HepG2 (cell line): ENCODE measurements around the gene KLF11. TPM values are rescaled to one million over a fixed set of nuclear protein-coding genes. Genes with fewer than 3 reads are reported as not detected.

Source experiments
- AHR ChIP-seq: IDR thresholded peaks from 2 replicates; pipeline ENCODE4 v1.6.1; 2018; ENCODE audit warnings: missing genetic modification reagents, missing compliant biosample characterization
- ATRX ChIP-seq: sonication (generic); formaldehyde crosslinking; IDR thresholded peaks from 2 replicates; pipeline ENCODE4 v1.4.0; 2020; ENCODE audit warnings: missing genetic modification reagents, borderline replicate concordance
- DNMT3B ChIP-seq: conservative IDR thresholded peaks from 2 replicates; pipeline ENCODE4 v1.6.1; 2016; ENCODE audit warnings: missing biosample characterization, control low read depth
- FOSL1 ChIP-seq: sonication (generic); formaldehyde crosslinking; IDR thresholded peaks from 2 replicates; pipeline ENCODE4 v1.9.0; 2021; ENCODE audit warnings: missing genetic modification reagents, borderline replicate concordance
- FOXA1 ChIP-seq, 2 experiments: fragments of 450-650 bp in 1 of 2; sonication (generic) in 1 of 2; formaldehyde crosslinking in 1 of 2; IDR thresholded peaks; 2 replicates each; pipeline versions ENCODE4 v1.4.0 to v1.6.1; 2016 to 2020; ENCODE audit warnings: missing genetic modification reagents in 1 of 2
- MAZ ChIP-seq, 2 experiments: sonication (generic) in 1 of 2; formaldehyde crosslinking in 1 of 2; IDR thresholded peaks; 2 replicates each; pipeline versions ENCODE4 v1.5.0 to v1.6.1; 2012 to 2020; ENCODE audit warnings: low read depth in 2 of 2, mild to moderate bottlenecking in 2 of 2, borderline replicate concordance in 1 of 2, improper control_type of control experiment in 1 of 2, low read length in 1 of 2, missing genetic modification reagents in 1 of 2, moderate library complexity in 1 of 2
- MTF2 ChIP-seq: sonication (generic); formaldehyde crosslinking; IDR thresholded peaks from 2 replicates; pipeline ENCODE4 v1.5.0; 2020; ENCODE audit warnings: missing genetic modification reagents, borderline replicate concordance
- NBN ChIP-seq: fragments of 450-650 bp; conservative IDR thresholded peaks from 2 replicates; pipeline ENCODE4 v1.6.1; 2017
- NFE2L1 ChIP-seq: sonication (generic); formaldehyde crosslinking; IDR thresholded peaks from 2 replicates; pipeline ENCODE4 v1.4.0; 2020; ENCODE audit warnings: missing genetic modification reagents, mild to moderate bottlenecking, borderline replicate concordance
- NONO ChIP-seq, 2 experiments: fragments of 450-650 bp in 1 of 2; sonication (generic) in 1 of 2; formaldehyde crosslinking in 1 of 2; IDR thresholded peaks in 1 of 2; conservative IDR thresholded peaks in 1 of 2; 2 replicates each; pipeline versions ENCODE4 v1.6.1 to v1.8.0; 2017 to 2022; ENCODE audit warnings: mild to moderate bottlenecking in 1 of 2, missing genetic modification reagents in 1 of 2, moderate library complexity in 1 of 2
- NR2C2 ChIP-seq: sonication (generic); formaldehyde crosslinking; IDR thresholded peaks from 2 replicates; pipeline ENCODE4 v1.4.0; 2020; ENCODE audit warnings: missing genetic modification reagents, mild to moderate bottlenecking, moderate library complexity, borderline replicate concordance
- SCMH1 ChIP-seq: sonication (generic); formaldehyde crosslinking; IDR thresholded peaks from 2 replicates; pipeline ENCODE4 v1.9.0; 2021; ENCODE audit warnings: missing genetic modification reagents, mild to moderate bottlenecking, borderline replicate concordance
- SMAD1 ChIP-seq: sonication (generic); formaldehyde crosslinking; IDR thresholded peaks from 2 replicates; pipeline ENCODE4 v1.4.0; 2020; ENCODE audit warnings: missing genetic modification reagents, low read depth, mild to moderate bottlenecking, borderline replicate concordance
- SNRNP70 ChIP-seq: fragments of 200-400 bp; formaldehyde crosslinking; IDR thresholded peaks from 2 replicates; pipeline ENCODE4 v1.6.1; 2017; ENCODE audit warnings: mild to moderate bottlenecking, low read depth, low read length, moderate library complexity
- ZFX ChIP-seq: sonication (generic); formaldehyde crosslinking; IDR thresholded peaks from 2 replicates; pipeline ENCODE4 v1.4.0; 2020; ENCODE audit warnings: mild to moderate bottlenecking, low read depth, missing genetic modification reagents, moderate library complexity
- ZHX1 ChIP-seq: sonication (generic); formaldehyde crosslinking; IDR thresholded peaks from 2 replicates; pipeline ENCODE4 v1.8.1; 2022; ENCODE audit warnings: low read depth, mild to moderate bottlenecking, missing genetic modification reagents
- ZNF841 ChIP-seq: sonication (generic); formaldehyde crosslinking; IDR thresholded peaks from 2 replicates; pipeline ENCODE4 v1.8.1; 2023; ENCODE audit warnings: missing genetic modification reagents, borderline replicate concordance
- polyA plus RNA-seq, 8 experiments: library from polyadenylated mRNA; depleted of rRNA in 3 of 8; stranded (reverse) in 7 of 8; unstranded in 1 of 8; fragments of >200 nt; fragmentation: Illumina TruSeq in 4 of 8; extraction: Trizol in 4 of 8; gene quantifications; 2 replicates each; pipeline versions ENCODE4 v1.2.1 to v1.2.3, GENCODE V29; 2011 to 2016; ENCODE audit warnings: low read depth in 4 of 8, missing spikeins in 1 of 8, mixed read lengths in 1 of 8; ENCODE audit not compliant: insufficient read depth in 1 of 8
- total RNA-seq, 5 experiments: library from RNA; depleted of rRNA; stranded (reverse); fragments of >200 nt; fragmentation: Illumina TruSeq; extraction: Trizol; gene quantifications; 2 replicates each; pipeline ENCODE4 v1.2.3, GENCODE V29; 2016; ENCODE audit warnings: low read depth in 1 of 5
- TF ChIP-seq, protein P1 (sequence below): sonication (generic); formaldehyde crosslinking; IDR thresholded peaks from 2 replicates; pipeline ENCODE4 v1.5.0; 2020; ENCODE audit warnings: missing genetic modification reagents
- TF ChIP-seq, protein P2 (sequence below): sonication (generic); formaldehyde crosslinking; IDR thresholded peaks from 2 replicates; pipeline ENCODE4 v1.5.1; 2020; ENCODE audit warnings: mild to moderate bottlenecking, missing genetic modification reagents, borderline replicate concordance

KLF11 gene
- total and polyA plus RNA-seq, 2 of the 13 experiments (the other 11 are each of a cell fraction or from before 2014, with no cell fraction given) = 2.5 to 11.8 TPM

DNA sequence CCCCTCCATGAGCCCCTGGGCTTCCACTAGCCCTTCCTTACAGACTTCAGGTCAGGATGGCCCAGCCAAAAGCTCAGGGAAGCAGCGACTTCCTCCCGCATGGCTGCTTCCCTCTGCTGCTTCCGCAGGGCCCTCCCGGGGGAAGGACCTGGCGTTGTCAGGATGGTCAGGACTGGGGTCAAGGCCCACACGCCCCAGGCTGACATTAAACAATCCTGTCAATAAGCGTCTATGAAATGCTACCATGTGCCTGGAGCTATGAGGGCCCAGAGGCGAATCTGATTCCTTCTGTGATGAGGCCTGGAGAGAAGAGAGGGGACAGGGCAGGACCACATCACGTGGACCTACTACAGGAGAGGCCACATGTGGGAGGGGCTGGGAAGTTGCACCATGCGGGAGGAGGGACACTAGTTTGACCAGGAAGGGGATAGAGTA lies 19.6 kb downstream of the KLF11 start (continued):
- TF ChIP-seq SCMH1 (CRISPR knock-in tag) = no peak
- no peak for TF ChIP-seq MTF2 (CRISPR knock-in tag)
- no peak for TF ChIP-seq NBN
- TF ChIP-seq MAZ (IDR thresholded peaks at IDR 0.05; ENCODE audit: borderline replicate concordance, low read depth, low read length) = no peak
- TF ChIP-seq MAZ (CRISPR knock-in tag; IDR thresholded peaks at IDR 0.05; ENCODE audit: low read depth) = no peak
- TF ChIP-seq ZHX1 = no peak
- TF ChIP-seq, protein P1, sequence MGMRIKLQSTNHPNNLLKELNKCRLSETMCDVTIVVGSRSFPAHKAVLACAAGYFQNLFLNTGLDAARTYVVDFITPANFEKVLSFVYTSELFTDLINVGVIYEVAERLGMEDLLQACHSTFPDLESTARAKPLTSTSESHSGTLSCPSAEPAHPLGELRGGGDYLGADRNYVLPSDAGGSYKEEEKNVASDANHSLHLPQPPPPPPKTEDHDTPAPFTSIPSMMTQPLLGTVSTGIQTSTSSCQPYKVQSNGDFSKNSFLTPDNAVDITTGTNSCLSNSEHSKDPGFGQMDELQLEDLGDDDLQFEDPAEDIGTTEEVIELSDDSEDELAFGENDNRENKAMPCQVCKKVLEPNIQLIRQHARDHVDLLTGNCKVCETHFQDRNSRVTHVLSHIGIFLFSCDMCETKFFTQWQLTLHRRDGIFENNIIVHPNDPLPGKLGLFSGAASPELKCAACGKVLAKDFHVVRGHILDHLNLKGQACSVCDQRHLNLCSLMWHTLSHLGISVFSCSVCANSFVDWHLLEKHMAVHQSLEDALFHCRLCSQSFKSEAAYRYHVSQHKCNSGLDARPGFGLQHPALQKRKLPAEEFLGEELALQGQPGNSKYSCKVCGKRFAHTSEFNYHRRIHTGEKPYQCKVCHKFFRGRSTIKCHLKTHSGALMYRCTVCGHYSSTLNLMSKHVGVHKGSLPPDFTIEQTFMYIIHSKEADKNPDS (CRISPR knock-in tag) = no peak
- TF ChIP-seq NR2C2 (CRISPR knock-in tag) = peak; percentile 64
- no peak for TF ChIP-seq FOSL1 (CRISPR knock-in tag)
- no peak for TF ChIP-seq ATRX
- TF ChIP-seq SMAD1 (CRISPR knock-in tag) = no peak
- TF ChIP-seq FOXA1 (IDR thresholded peaks at IDR 0.05) = no peak
- peak; percentile 35; the same call in 1 of the 2 replicates for TF ChIP-seq FOXA1 (CRISPR knock-in tag; IDR thresholded peaks at IDR 0.05)
- TF ChIP-seq NFE2L1 (CRISPR knock-in tag) = no peak
- no peak for TF ChIP-seq NONO (IDR thresholded peaks at IDR 0.05)
- TF ChIP-seq NONO (CRISPR knock-in tag; conservative IDR thresholded peaks at IDR 0.05) = no peak
- peak; percentile 75 for TF ChIP-seq ZFX (CRISPR knock-in tag)
- no peak for TF ChIP-seq DNMT3B (CRISPR knock-in tag)
- no peak for TF ChIP-seq ZNF841
- no peak for TF ChIP-seq AHR
- TF ChIP-seq, protein P2, sequence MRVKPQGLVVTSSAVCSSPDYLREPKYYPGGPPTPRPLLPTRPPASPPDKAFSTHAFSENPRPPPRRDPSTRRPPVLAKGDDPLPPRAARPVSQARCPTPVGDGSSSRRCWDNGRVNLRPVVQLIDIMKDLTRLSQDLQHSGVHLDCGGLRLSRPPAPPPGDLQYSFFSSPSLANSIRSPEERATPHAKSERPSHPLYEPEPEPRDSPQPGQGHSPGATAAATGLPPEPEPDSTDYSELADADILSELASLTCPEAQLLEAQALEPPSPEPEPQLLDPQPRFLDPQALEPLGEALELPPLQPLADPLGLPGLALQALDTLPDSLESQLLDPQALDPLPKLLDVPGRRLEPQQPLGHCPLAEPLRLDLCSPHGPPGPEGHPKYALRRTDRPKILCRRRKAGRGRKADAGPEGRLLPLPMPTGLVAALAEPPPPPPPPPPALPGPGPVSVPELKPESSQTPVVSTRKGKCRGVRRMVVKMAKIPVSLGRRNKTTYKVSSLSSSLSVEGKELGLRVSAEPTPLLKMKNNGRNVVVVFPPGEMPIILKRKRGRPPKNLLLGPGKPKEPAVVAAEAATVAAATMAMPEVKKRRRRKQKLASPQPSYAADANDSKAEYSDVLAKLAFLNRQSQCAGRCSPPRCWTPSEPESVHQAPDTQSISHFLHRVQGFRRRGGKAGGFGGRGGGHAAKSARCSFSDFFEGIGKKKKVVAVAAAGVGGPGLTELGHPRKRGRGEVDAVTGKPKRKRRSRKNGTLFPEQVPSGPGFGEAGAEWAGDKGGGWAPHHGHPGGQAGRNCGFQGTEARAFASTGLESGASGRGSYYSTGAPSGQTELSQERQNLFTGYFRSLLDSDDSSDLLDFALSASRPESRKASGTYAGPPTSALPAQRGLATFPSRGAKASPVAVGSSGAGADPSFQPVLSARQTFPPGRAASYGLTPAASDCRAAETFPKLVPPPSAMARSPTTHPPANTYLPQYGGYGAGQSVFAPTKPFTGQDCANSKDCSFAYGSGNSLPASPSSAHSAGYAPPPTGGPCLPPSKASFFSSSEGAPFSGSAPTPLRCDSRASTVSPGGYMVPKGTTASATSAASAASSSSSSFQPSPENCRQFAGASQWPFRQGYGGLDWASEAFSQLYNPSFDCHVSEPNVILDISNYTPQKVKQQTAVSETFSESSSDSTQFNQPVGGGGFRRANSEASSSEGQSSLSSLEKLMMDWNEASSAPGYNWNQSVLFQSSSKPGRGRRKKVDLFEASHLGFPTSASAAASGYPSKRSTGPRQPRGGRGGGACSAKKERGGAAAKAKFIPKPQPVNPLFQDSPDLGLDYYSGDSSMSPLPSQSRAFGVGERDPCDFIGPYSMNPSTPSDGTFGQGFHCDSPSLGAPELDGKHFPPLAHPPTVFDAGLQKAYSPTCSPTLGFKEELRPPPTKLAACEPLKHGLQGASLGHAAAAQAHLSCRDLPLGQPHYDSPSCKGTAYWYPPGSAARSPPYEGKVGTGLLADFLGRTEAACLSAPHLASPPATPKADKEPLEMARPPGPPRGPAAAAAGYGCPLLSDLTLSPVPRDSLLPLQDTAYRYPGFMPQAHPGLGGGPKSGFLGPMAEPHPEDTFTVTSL (CRISPR knock-in tag) = peak; percentile 12; the same call in 1 of the 2 replicates
- TF ChIP-seq SNRNP70 = no peak
